Breast epithelium (tissue), 3 donors: ENCODE results near the gene ARHGEF4.

Source experiments
- CTCF ChIP-seq, 3 donors: fragments of 450-650 bp; IDR thresholded peaks; one replicate each; pipeline ENCODE4 v1.5.1; 2016 to 2017; ENCODE audit warnings: antibody characterized with exemption in 3 of 3, mild to moderate bottlenecking in 3 of 3, moderate library complexity in 3 of 3
- POLR2A ChIP-seq: fragments of 450-650 bp; IDR thresholded peaks from one replicate; pipeline ENCODE4 v1.6.1; 2016; ENCODE audit warnings: antibody characterized with exemption, mild to moderate bottlenecking, moderate library complexity
- POLR2AphosphoS5 ChIP-seq, 3 donors: sonication (generic); formaldehyde crosslinking; IDR thresholded peaks; one replicate each; pipeline ENCODE4 v1.6.1; 2017; ENCODE audit warnings: antibody characterized with exemption in 3 of 3

- no peak for TF ChIP-seq CTCF (IDR thresholded peaks at IDR 0.05)
- no peak for TF ChIP-seq POLR2A
- no peak for TF ChIP-seq POLR2AphosphoS5 (IDR thresholded peaks at IDR 0.05)
These were observed 210.4 kb downstream of the ARHGEF4 start for GRCh38 chr2:131046918-131047652.
